Keratinocyte (primary cell): ENCODE data around the gene RASAL2. TPM values are rescaled to one million over a fixed set of nuclear protein-coding genes. Genes with fewer than 3 reads are reported as not detected.
A peak's percentile ranks its signal among the peaks of the same experiment; 100 is the strongest.

Experiments used
- DNase-seq: peaks from one replicate; pipeline ENCODE4 v3.0.0-alpha.2; 2011; ENCODE audit warnings: low read depth, missing footprints, low spot score
- FAIRE-seq: peaks from 2 replicates; lab custom pipeline; 2011; peaks lifted over from hg19 to GRCh38; lab: Jason Lieb, UNC
- H2AFZ ChIP-seq: 2 replicates; pipeline ENCODE4 v1.6.0; 2012; ENCODE audit warnings: low read length, control low read depth, inconsistent platforms; ENCODE audit not compliant: control insufficient read depth
- H3K27ac ChIP-seq: 2 replicates; pipeline ENCODE4 v1.5.1; 2011; ENCODE audit warnings: low read length; ENCODE audit not compliant: control insufficient read depth, insufficient read depth
- H3K27me3 ChIP-seq: 3 replicates; pipeline ENCODE4 v1.6.0; 2011; ENCODE audit warnings: low read length; ENCODE audit not compliant: control insufficient read depth, insufficient read depth; ENCODE audit errors: extremely low read depth
- H3K36me3 ChIP-seq, 2 experiments: 2 replicates in 1 of 2; 3 replicates in 1 of 2; pipeline ENCODE4 v1.5.1; 2011; ENCODE audit warnings: low read length in 2 of 2, mild to moderate bottlenecking in 1 of 2; ENCODE audit not compliant: control insufficient read depth in 2 of 2, insufficient read depth in 2 of 2; ENCODE audit errors: extremely low read depth in 1 of 2
- H3K4me1 ChIP-seq: 3 replicates; pipeline ENCODE4 v1.5.1; 2011; ENCODE audit warnings: low read length; ENCODE audit not compliant: control insufficient read depth, insufficient read depth; ENCODE audit errors: extremely low read depth
- H3K4me2 ChIP-seq: 3 replicates; pipeline ENCODE4 v1.6.0; 2011; ENCODE audit warnings: low read depth, low read length; ENCODE audit not compliant: control insufficient read depth, insufficient read depth; ENCODE audit errors: extremely low read depth
- H3K4me3 ChIP-seq, 3 experiments: fragments of 200-600 bp in 1 of 3; sonication (generic) in 1 of 3; 2 replicates in 2 of 3; 3 replicates in 1 of 3; pipeline ENCODE4 v1.5.1; 2011 to 2016; ENCODE audit warnings: low read length in 3 of 3, mild to moderate bottlenecking in 3 of 3, control low read depth in 2 of 3, inconsistent platforms in 1 of 3, low read depth in 1 of 3, mixed read lengths in 1 of 3, mixed run types in 1 of 3, moderate library complexity in 1 of 3; ENCODE audit not compliant: control insufficient read depth in 2 of 3, insufficient read depth in 2 of 3; ENCODE audit errors: extremely low read depth in 1 of 3
- H3K79me2 ChIP-seq: 2 replicates; pipeline ENCODE4 v1.6.0; 2012; ENCODE audit warnings: low read length; ENCODE audit not compliant: control insufficient read depth, insufficient read depth
- H3K9ac ChIP-seq: 3 replicates; pipeline ENCODE4 v1.6.0; 2011; ENCODE audit warnings: low read length; ENCODE audit not compliant: control insufficient read depth, insufficient read depth; ENCODE audit errors: extremely low read depth
- H3K9me1 ChIP-seq: 3 replicates; pipeline ENCODE4 v1.6.0; 2011; ENCODE audit warnings: low read length; ENCODE audit not compliant: control insufficient read depth, insufficient read depth; ENCODE audit errors: extremely low read depth
- H3K9me3 ChIP-seq: 2 replicates; pipeline ENCODE4 v1.5.1; 2012; ENCODE audit warnings: low read depth, low read length; ENCODE audit not compliant: control insufficient read depth
- H4K20me1 ChIP-seq: 3 replicates; pipeline ENCODE4 v1.6.0; 2011; ENCODE audit warnings: low read length; ENCODE audit not compliant: control insufficient read depth, insufficient read depth; ENCODE audit errors: extremely low read depth
- CTCF ChIP-seq, 3 experiments: IDR thresholded peaks in 1 of 3; conservative IDR thresholded peaks in 1 of 3; optimal IDR thresholded peaks in 1 of 3; 2 replicates in 2 of 3; 3 replicates in 1 of 3; pipeline versions ENCODE3 to v1.5.1; 2011; ENCODE audit warnings: low read length in 3 of 3, mild to moderate bottlenecking in 3 of 3, moderate library complexity in 2 of 3, control low read depth in 1 of 3, inconsistent platforms in 1 of 3; ENCODE audit not compliant: insufficient read depth in 2 of 3; ENCODE audit errors: extremely low read depth in 1 of 3
- EZH2 ChIP-seq: IDR thresholded peaks from one replicate; pipeline ENCODE4 v1.6.1; 2012; ENCODE audit warnings: inconsistent platforms, mild to moderate bottlenecking, low read length, moderate library complexity
- dilution Hi-C: fragments of 300-500 bp; cut with MboI; formaldehyde crosslinking; loops from one replicate; pipeline ENCODE4 v1.7.0; 2020; ENCODE audit warnings: low sequenced_read_pairs; ENCODE audit not compliant: extremely low pct_ligation_motif_present
- polyA plus RNA-seq, 5 experiments: library from polyadenylated mRNA; depleted of rRNA in 3 of 5; stranded (reverse) in 3 of 5; stranded (forward) in 1 of 5; unstranded in 1 of 5; fragments of >200 nt; gene quantifications; 1 replicate in 1 of 5; 2 replicates in 3 of 5; 3 replicates in 1 of 5; pipeline versions ENCODE4 v1.2.1 to v1.2.3, GENCODE V29; 2011 to 2012; ENCODE audit warnings: missing spikeins in 2 of 5, low read depth in 1 of 5, low replicate concordance in 1 of 5

The RASAL2 gene
- polyA plus RNA-seq, 1 donor (not counting 4 experiments of a cell fraction or from before 2014, with no cell fraction given) = 27.2 TPM

- Histone ChIP-seq H3K27ac (no peak overlapping the region), H2AFZ (no peak overlapping the region), H3K79me2 (no peaks in the 10 kb centered on the region), H3K9ac (no peak overlapping the region), H3K4me3 (no peak overlapping the region), H3K9me1 (no peaks in the 10 kb centered on the region), H3K4me2 (no peak overlapping the region), H3K36me3 (no peaks in the 10 kb centered on the region), H3K9me3 (no peaks in the 10 kb centered on the region), H4K20me1 (no peaks in the 10 kb centered on the region), H3K4me1 (peaks cover 29% of the 10 kb centered on the region), H3K27me3 (no peaks in the 10 kb centered on the region)
- TF ChIP-seq CTCF (optimal IDR thresholded peaks at IDR 0.05 in 1 of 3, IDR thresholded peaks at IDR 0.05 in 1 of 3, conservative IDR thresholded peaks at IDR 0.05 in 1 of 3; ENCODE audit: extremely low read depth in 1 of 3, insufficient read depth in 2 of 3, low read length in 3 of 3) = peak in 1 of 3 experiments; percentile 71
- no peak for TF ChIP-seq EZH2
- no peak for DNase-seq
- FAIRE-seq = peak; percentile 73
- dilution Hi-C loops = no loop called here
Measured at GRCh38 chr1:178055093-178055492, 38.8 kb upstream of the RASAL2 start.

- H2AFZ ChIP-seq = peak overlapping the region; percentile 60
- H4K20me1 ChIP-seq = no peaks in the 10 kb centered on the region
- no peaks in the 10 kb centered on the region for H3K79me2 ChIP-seq
- dilution Hi-C loops = no loop called here
- H3K27me3 ChIP-seq = no peaks in the 10 kb centered on the region
- FAIRE-seq (peak; percentile 32), DNase-seq (no peak)
- H3K9me1 ChIP-seq = no peaks in the 10 kb centered on the region
- H3K4me3 ChIP-seq = no peak overlapping the region
- no peak overlapping the region for H3K9ac ChIP-seq
- TF ChIP-seq CTCF (optimal IDR thresholded peaks at IDR 0.05 in 1 of 3, IDR thresholded peaks at IDR 0.05 in 1 of 3, conservative IDR thresholded peaks at IDR 0.05 in 1 of 3; ENCODE audit: extremely low read depth in 1 of 3, insufficient read depth in 2 of 3, low read length in 3 of 3) (peak in 1 of 3 experiments; percentile 65), EZH2 (no peak)
- no peak overlapping the region for H3K4me2 ChIP-seq
- no peak overlapping the region for H3K27ac ChIP-seq
- no peaks in the 10 kb centered on the region for H3K9me3 ChIP-seq
- peaks cover 37% of the 10 kb centered on the region for H3K4me1 ChIP-seq
- no peaks in the 10 kb centered on the region for H3K36me3 ChIP-seq
Measured at GRCh38 chr1:178055779-178056471, 38.0 kb upstream of the RASAL2 start.
